GM18858 (cell line): Measurements from ENCODE around the gene KIAA1671.

Source experiments
- ATAC-seq: cut with Tn5 transposase; IDR thresholded peaks from one replicate; pipeline ENCODE4 v1.9.1; 2021; ENCODE audit not compliant: unreplicated experiment

The KIAA1671 gene

GRCh38 chr22:25013607-25014006, 61.1 kb downstream of the KIAA1671 start:
- no peak for ATAC-seq

GRCh38 chr22:25014896-25015755, 62.6 kb downstream of the KIAA1671 start:
- no peak for ATAC-seq

- ATAC-seq, result no peak
These were observed 63.8 kb downstream of the KIAA1671 start for GRCh38 chr22:25016311-25016710.

- ATAC-seq, result no peak
These were observed 65.5 kb downstream of the KIAA1671 start for GRCh38 chr22:25018009-25018408.

GRCh38 chr22:25019427-25020184, 67.1 kb downstream of the KIAA1671 start:
- no peak for ATAC-seq

- ATAC-seq, result no peak
These were observed 68.9 kb downstream of the KIAA1671 start for GRCh38 chr22:25021409-25021808.

- ATAC-seq, result no peak
These were observed 69.6 kb downstream of the KIAA1671 start for GRCh38 chr22:25021976-25022711.

- no peak for ATAC-seq
These were observed 71.4 kb downstream of the KIAA1671 start for GRCh38 chr22:25023879-25024278.

- no peak for ATAC-seq
These were observed 72.4 kb downstream of the KIAA1671 start for GRCh38 chr22:25024895-25025294.

- ATAC-seq, result no peak
These were observed 73.2 kb downstream of the KIAA1671 start for GRCh38 chr22:25025491-25026400.

- no peak for ATAC-seq
These were observed 74.8 kb downstream of the KIAA1671 start for GRCh38 chr22:25027043-25027906.

- ATAC-seq, result no peak
These were observed 75.7 kb downstream of the KIAA1671 start for GRCh38 chr22:25027959-25028840.

- no peak for ATAC-seq
These were observed 76.3 kb downstream of the KIAA1671 start for GRCh38 chr22:25028841-25029141.

GRCh38 chr22:25029181-25029580, 76.7 kb downstream of the KIAA1671 start:
- no peak for ATAC-seq

- ATAC-seq, result no peak
These were observed 78.1 kb downstream of the KIAA1671 start for GRCh38 chr22:25030636-25031035.

GRCh38 chr22:25032066-25032465, 79.5 kb downstream of the KIAA1671 start:
- no peak for ATAC-seq

- no peak for ATAC-seq
These were observed 83.2 kb downstream of the KIAA1671 start for GRCh38 chr22:25035715-25036114.

GRCh38 chr22:25038239-25038638, 85.7 kb downstream of the KIAA1671 start:
- ATAC-seq, result no peak

- ATAC-seq, result no peak
These were observed 86.3 kb downstream of the KIAA1671 start for GRCh38 chr22:25038771-25039170.
